K562 (cell line): ENCODE data around the gene C3orf80. TPM values are rescaled to one million over a fixed set of nuclear protein-coding genes. Genes with fewer than 3 reads are reported as not detected.

ENCODE experiments used
- ARID2 ChIP-seq: fragments of 450-650 bp; IDR thresholded peaks from 2 replicates; pipeline ENCODE4 v1.6.1; 2017; ENCODE audit warnings: antibody characterized with exemption, mild to moderate bottlenecking
- CREM ChIP-seq: IDR thresholded peaks from 2 replicates; pipeline ENCODE4 v1.6.1; 2014; ENCODE audit warnings: antibody characterized with exemption, low read depth
- DPF2 ChIP-seq: fragments of 450-650 bp; IDR thresholded peaks from 2 replicates; pipeline ENCODE4 v1.6.1; 2016
- GABPB1 ChIP-seq: sonication (generic); formaldehyde crosslinking; IDR thresholded peaks from 2 replicates; pipeline ENCODE4 v1.8.0; 2022; ENCODE audit warnings: mild to moderate bottlenecking, missing genetic modification reagents
- ILK ChIP-seq: fragments of 450-650 bp; IDR thresholded peaks from 2 replicates; pipeline ENCODE4 v1.6.1; 2016; ENCODE audit warnings: missing genetic modification characterization, low read depth, mild to moderate bottlenecking, missing compliant biosample characterization, moderate library complexity, borderline replicate concordance
- MGA ChIP-seq: fragments of 450-650 bp; IDR thresholded peaks from 2 replicates; pipeline ENCODE4 v1.6.1; 2016; ENCODE audit warnings: mild to moderate bottlenecking, moderate library complexity
- PHF21A ChIP-seq: fragments of 450-650 bp; IDR thresholded peaks from 2 replicates; pipeline ENCODE4 v1.6.1; 2017; ENCODE audit warnings: low read depth, borderline replicate concordance
- RERE ChIP-seq: sonication (generic); formaldehyde crosslinking; IDR thresholded peaks from 2 replicates; pipeline ENCODE4 v1.8.0; 2023; ENCODE audit warnings: missing genetic modification reagents, mild to moderate bottlenecking, borderline replicate concordance
- SMC3 ChIP-seq: conservative IDR thresholded peaks from 2 replicates; pipeline ENCODE4 v1.6.1; 2011; ENCODE audit warnings: low read depth, low read length, improper control_type of control experiment; ENCODE audit not compliant: insufficient read depth
- ZNF282 ChIP-seq: sonication (generic); formaldehyde crosslinking; IDR thresholded peaks from 2 replicates; pipeline ENCODE4 v1.8.1; 2023; ENCODE audit warnings: missing genetic modification reagents
- polyA plus RNA-seq, 8 experiments: library from polyadenylated mRNA; depleted of rRNA in 4 of 8; stranded (reverse) in 5 of 8; unstranded in 3 of 8; fragments of >200 nt; fragmentation: Nextera tagmentation in 2 of 8; fragmentation: Illumina TruSeq in 1 of 8; extraction: Ambion mirVana in 2 of 8; extraction: Trizol in 1 of 8; gene quantifications; 2 replicates each; pipeline versions ENCODE4 v1.2.1 to v1.2.3, GENCODE V29; 2011 to 2014; ENCODE audit warnings: inconsistent platforms in 1 of 8, missing spikeins in 1 of 8
- total RNA-seq, 7 experiments: library from RNA; depleted of rRNA in 6 of 7; stranded (reverse); fragments of >200 nt in 6 of 7; fragmentation: Illumina TruSeq in 2 of 7; extraction: Trizol in 2 of 7; gene quantifications; 2 replicates each; pipeline versions ENCODE4 v1.2.1 to v1.2.3, GENCODE V29; 2011 to 2021; ENCODE audit warnings: low replicate concordance in 1 of 7

C3orf80 gene
- total and polyA plus RNA-seq, 9 of the 15 experiments (the other 6 are each of a cell fraction or from before 2014, with no cell fraction given), result 0.03 to 0.75 (median 0.07) TPM

GRCh38 chr3:160225176-160226025 is at the start of gene C3orf80 (continued):
- TF ChIP-seq MGA (peak; percentile 16; the same call in 1 of the 2 replicates), RERE (no peak), GABPB1 (CRISPR knock-in tag) (peak; percentile 31; the same call in 1 of the 2 replicates), ILK (tag) (no peak), PHF21A (no peak), SMC3 (0 out of 2 replicates have a peak, but pooled peaks have one; percentile 18), DPF2 (0 out of 2 replicates have a peak, but pooled peaks have one; percentile 26), ARID2 (no peak), CREM (peak; percentile 57), ZNF282 (CRISPR knock-in tag) (peak; percentile 79)
